Central memory CD8-positive, alpha-beta T cell (primary cell): ENCODE data around the gene FADS6.

Experiments used
- ATAC-seq: fragments of 150-1000 bp; cut with Tn5 transposase; replicated peaks from 2 replicates; pipeline ENCODE4 v1.10.0; 2022; ENCODE audit warnings: mild to moderate bottlenecking, moderate FRiP score, moderate number of reproducible peaks; ENCODE audit not compliant: poor library complexity, severe bottlenecking; ENCODE audit errors: extremely low read depth
- DNase-seq, 2 donors: peaks; one replicate each; pipeline ENCODE4 v3.0.0; 2021; ENCODE audit warnings: low spot score in 2 of 2
- H3K27ac Mint-ChIP-seq: one replicate; pipeline ENCODE4 v1.8.0; 2022; ENCODE audit warnings: low read depth, mild to moderate bottlenecking, moderate library complexity, mixed read lengths
- H3K27me3 Mint-ChIP-seq: one replicate; pipeline ENCODE4 v1.8.0; 2022; ENCODE audit warnings: mixed read lengths
- H3K36me3 Mint-ChIP-seq: one replicate; pipeline ENCODE4 v1.8.0; 2022; ENCODE audit warnings: mild to moderate bottlenecking, moderate library complexity, mixed read lengths; ENCODE audit not compliant: insufficient read depth
- H3K4me1 Mint-ChIP-seq: one replicate; pipeline ENCODE4 v1.8.0; 2022; ENCODE audit warnings: mixed read lengths
- H3K4me3 Mint-ChIP-seq: one replicate; pipeline ENCODE4 v1.8.0; 2022; ENCODE audit warnings: mild to moderate bottlenecking, moderate library complexity, mixed read lengths
- H3K9me3 Mint-ChIP-seq: one replicate; pipeline ENCODE4 v1.8.0; 2022; ENCODE audit warnings: mixed read lengths

FADS6 gene

DNA sequence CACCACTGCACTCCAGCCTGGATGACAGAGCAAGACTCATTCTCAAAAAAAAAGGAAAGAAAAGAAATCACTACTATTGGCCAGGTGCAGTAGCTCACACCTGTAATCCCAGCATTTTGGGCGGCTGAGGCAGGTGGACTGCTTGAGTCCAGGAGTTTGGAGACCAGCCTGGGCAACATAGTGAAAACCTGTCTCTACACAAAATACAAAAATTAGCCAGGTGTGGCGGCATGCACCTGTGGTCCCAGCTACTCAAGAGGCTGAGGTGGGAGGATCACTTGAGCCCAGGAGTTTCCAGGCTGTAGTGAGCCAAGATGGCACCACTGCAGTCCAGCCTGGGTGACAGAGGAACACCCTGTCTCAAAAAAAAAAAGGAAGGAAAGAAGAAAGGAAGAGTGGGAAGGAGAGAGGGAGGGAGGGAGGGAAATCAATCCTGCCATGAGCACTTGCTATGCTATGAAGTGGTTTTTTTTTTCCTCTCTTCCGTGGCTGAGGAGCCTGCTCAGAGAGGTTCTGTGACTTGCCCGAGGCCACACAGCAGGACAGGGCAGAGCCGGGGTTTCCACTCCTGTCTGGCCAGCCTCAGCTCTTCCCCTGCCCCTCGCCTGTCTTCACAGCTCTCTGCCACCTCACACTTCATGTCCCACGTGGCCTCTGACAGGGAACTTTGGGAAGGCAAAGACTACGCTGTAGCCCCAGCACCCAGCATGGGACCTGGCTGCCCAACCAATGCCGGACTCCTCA lies 44.6 kb downstream of the FADS6 start:
- H3K27me3 Mint-ChIP-seq: peaks cover 30% of the 10 kb centered on the region
- H3K4me1 Mint-ChIP-seq: peaks cover 17% of the 10 kb centered on the region
- H3K36me3 Mint-ChIP-seq: peaks cover 5% of the 10 kb centered on the region
- no peaks in the 10 kb centered on the region for H3K9me3 Mint-ChIP-seq
- no peak overlapping the region for H3K27ac Mint-ChIP-seq
- no peak for ATAC-seq
- DNase-seq: no peak
- H3K4me3 Mint-ChIP-seq: no peak overlapping the region

DNA sequence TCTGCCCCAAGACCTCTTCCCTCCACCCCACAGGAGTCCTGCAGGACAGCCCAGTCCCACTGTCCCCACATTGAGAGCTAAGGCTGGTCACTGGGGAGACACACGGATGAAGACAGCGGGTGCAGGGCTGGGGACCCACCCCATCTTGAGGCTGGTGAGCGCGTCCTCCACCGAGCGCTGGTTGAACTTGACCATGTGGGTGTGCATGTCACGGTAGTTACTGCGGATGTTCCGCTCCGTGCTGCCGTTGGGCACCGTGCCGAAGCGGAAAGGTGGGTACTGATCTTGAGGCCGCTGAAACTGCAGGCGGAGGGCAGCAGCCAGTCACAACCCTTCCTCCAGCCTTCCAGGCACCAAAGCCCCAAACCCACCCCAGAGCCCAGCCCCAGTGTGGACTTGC lies 46.8 kb downstream of the FADS6 start:
- Mint-ChIP-seq H3K27ac (no peak overlapping the region), H3K27me3 (peaks cover 15% of the 10 kb centered on the region), H3K4me1 (peaks cover 7% of the 10 kb centered on the region), H3K36me3 (peaks cover 12% of the 10 kb centered on the region), H3K9me3 (no peaks in the 10 kb centered on the region), H3K4me3 (no peak overlapping the region)
- DNase-seq (no peak), ATAC-seq (no peak)

DNA sequence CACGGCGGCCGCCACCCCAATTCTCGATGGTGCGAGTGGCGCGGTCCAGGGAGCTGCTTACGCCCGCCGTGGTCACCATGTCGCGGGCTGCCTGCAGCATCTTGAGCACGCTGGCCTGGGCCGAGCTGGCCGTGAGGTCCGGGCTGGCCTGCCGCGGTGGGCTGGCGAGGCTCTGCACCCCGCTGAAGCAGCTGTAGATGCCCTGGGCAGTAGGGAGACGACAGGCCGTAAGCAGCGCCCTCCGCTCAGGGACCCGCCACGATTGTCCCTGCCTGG lies 50.1 kb downstream of the FADS6 start:
- H3K9me3 Mint-ChIP-seq: no peaks in the 10 kb centered on the region
- H3K4me3 Mint-ChIP-seq: no peak overlapping the region
- no peak for DNase-seq
- peaks cover 18% of the 10 kb centered on the region for H3K4me1 Mint-ChIP-seq
- H3K36me3 Mint-ChIP-seq: peaks cover 17% of the 10 kb centered on the region
- no peak overlapping the region for H3K27ac Mint-ChIP-seq
- no peak for ATAC-seq
- H3K27me3 Mint-ChIP-seq: no peaks in the 10 kb centered on the region

DNA sequence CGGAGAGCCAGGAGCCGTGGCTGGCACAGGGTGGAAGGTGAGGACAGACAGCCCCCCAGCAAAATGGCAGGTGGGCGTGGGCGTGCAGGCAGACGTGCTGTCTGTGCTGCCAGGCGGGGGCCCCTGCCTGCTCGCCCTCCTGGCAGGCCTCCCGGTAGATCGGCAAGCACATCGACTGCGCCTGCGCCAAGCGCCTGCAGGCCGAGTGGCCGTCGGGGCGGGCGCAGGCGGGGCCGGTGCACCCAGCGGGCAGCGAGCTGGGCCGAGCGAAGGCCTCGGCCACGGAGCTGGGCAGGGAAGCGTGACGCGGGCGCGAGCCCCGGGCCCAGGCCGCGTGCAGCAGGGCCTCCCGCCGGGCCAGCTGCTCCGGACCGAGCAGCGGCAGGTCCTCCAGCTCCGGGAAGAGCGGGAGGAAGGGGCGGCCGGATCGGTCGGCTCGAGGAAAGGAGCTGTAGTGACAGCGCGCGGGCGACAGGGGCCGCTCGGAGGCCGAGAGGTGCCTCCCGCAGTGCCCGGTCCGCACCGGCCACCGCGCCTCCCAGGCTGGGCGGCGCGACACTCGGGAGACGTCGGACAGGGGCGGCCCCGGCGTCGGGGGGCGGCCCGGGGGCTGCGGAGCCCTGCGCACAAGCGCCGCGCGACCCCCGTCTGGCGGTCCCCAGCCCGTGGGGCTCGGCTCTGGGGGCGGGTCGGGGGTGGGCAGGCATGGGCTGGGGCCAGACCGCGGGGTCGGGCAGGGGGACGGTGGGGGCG lies 50.7 kb downstream of the FADS6 start:
- Mint-ChIP-seq H3K27ac (no peak overlapping the region), H3K9me3 (no peaks in the 10 kb centered on the region), H3K4me3 (no peak overlapping the region), H3K27me3 (no peaks in the 10 kb centered on the region), H3K36me3 (peaks cover 17% of the 10 kb centered on the region), H3K4me1 (peaks cover 18% of the 10 kb centered on the region)
- DNase-seq (no peak), ATAC-seq (no peak)

DNA sequence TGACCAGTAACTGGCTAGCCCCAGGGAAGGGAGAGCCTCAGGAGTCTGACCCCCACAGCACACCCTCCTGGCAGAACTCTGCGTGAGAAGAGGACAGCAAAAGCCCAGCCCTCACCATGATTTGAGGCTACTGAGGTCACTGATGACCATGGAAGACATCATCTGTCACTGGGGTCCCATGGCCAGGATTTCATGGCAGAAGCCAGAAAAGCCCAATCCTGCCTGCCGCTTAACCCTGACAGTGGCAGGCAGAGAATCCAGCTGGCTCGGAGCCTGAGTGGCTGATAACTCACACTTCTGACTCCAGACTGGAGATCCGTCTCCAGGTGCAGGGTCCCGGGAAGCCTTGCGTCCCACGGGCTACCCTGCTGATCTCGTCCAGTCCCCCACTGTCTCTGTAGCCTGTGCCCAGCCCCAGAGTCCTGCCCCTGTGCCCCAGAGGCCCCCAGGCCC lies 51.3 kb downstream of the FADS6 start:
- Mint-ChIP-seq H3K36me3 (peaks cover 15% of the 10 kb centered on the region), H3K4me3 (no peak overlapping the region), H3K9me3 (no peaks in the 10 kb centered on the region), H3K27ac (no peak overlapping the region), H3K27me3 (no peaks in the 10 kb centered on the region), H3K4me1 (peaks cover 18% of the 10 kb centered on the region)
- DNase-seq: no peak
- no peak for ATAC-seq

DNA sequence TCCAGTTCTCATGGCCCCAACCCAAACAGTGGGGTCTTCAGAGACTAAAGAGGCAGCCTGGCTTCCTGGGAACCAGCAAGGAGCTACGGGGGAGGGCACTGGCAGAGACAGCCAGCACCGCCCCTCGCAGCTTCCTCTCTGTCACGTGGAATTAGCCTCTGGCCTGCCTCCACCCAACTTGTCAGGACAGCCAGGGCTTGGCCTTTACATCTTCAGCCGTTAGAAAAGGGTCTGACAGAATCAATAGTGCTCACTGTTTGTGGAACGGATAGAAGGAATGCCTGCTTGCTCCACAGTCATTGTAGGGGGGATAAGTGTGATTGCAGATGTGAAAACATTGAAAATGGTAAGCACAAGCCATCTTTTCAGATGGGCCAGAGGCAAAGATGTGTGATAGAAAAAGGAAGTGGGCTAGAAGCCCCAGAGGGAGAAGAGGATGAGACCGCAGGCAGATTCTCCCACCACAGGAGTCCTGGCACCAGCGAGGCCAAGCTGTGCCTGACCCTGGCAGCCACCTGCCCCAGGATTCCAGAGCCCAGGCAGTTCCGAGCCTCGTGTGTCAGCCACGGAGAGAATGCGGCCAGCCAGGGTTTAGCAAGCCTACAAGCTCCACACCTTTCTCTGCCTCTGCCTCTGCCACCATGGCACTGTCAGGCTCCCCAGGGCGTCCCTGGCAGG lies 52.3 kb downstream of the FADS6 start:
- no peaks in the 10 kb centered on the region for H3K27me3 Mint-ChIP-seq
- no peak overlapping the region for H3K4me3 Mint-ChIP-seq
- H3K4me1 Mint-ChIP-seq: peaks cover 18% of the 10 kb centered on the region
- peaks cover 16% of the 10 kb centered on the region for H3K36me3 Mint-ChIP-seq
- ATAC-seq: no peak
- no peaks in the 10 kb centered on the region for H3K9me3 Mint-ChIP-seq
- no peak overlapping the region for H3K27ac Mint-ChIP-seq
- no peak for DNase-seq

DNA sequence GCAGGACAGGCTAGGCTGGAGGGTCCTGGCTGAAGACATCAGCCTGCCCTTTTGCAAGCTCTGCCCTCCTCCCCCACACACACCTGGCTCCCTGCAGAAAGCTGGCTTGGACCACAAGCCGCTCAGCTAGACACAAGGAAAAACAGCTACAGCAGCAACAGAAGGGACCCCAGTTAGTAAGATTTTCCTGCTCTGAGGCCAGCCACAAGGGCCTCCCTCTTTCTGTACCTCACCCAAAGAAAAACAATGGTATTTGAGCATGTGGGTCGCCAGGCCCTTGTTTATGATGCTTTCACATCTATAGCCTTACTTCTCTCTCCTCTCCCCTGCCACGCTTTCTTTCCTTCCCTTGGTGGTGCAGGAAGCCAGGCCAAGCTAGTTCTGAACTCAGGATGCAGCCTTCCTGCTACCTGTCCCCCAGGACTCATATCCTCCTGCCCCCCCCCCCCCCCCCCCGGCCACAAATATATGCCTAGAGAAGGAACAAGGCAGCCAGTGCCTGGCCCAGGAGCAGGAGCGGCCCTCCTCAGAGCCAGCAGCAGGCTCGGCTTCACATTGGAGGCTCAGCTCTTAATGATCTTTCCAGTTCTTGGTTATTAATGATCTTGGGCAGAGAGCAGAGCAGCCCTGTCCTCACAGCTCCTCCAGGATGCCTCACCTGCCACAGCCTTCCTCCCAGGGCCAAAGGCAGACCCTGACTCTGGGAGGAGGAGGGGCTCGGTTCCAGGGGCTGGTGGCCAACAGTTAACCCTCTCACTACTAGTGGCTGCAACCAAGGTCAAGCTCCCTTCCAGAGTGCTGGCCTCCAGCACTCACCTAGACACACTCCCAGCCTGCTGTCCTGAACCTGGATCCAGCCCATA lies 53.2 kb downstream of the FADS6 start:
- no peak overlapping the region for H3K27ac Mint-ChIP-seq

DNA sequence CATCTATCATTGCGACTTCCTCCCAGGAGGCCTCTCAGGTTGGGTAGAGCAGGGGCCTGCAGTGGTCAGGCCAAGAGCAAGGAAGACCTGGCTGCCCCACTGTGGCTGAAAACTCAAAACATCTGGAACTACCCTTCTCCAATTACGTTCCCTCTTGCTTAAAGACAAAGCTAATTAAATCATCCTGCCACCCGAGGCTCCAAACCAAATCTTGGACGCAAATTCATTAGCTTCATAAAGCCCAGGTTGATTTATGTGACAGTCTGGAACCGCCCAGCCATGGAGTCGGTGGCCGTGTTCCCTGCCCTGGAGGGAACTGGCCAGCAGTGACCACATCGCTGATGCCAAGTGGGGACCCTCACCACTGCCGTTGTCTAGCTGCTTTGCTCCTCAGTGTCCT lies 55.2 kb downstream of the FADS6 start:
- peaks cover 14% of the 10 kb centered on the region for H3K36me3 Mint-ChIP-seq
- no peaks in the 10 kb centered on the region for H3K27me3 Mint-ChIP-seq
- DNase-seq: no peak
- no peak overlapping the region for H3K4me3 Mint-ChIP-seq
- peaks cover 18% of the 10 kb centered on the region for H3K4me1 Mint-ChIP-seq
- H3K27ac Mint-ChIP-seq: no peak overlapping the region
- no peaks in the 10 kb centered on the region for H3K9me3 Mint-ChIP-seq
- ATAC-seq: no peak

More for the DNA sequence above, 53.2 kb downstream of the FADS6 start:
- ATAC-seq: no peak
- H3K9me3 Mint-ChIP-seq: no peaks in the 10 kb centered on the region
- DNase-seq: no peak
- no peak overlapping the region for H3K4me3 Mint-ChIP-seq
- peaks cover 18% of the 10 kb centered on the region for H3K4me1 Mint-ChIP-seq
- H3K27me3 Mint-ChIP-seq: no peaks in the 10 kb centered on the region
- peaks cover 16% of the 10 kb centered on the region for H3K36me3 Mint-ChIP-seq

DNA sequence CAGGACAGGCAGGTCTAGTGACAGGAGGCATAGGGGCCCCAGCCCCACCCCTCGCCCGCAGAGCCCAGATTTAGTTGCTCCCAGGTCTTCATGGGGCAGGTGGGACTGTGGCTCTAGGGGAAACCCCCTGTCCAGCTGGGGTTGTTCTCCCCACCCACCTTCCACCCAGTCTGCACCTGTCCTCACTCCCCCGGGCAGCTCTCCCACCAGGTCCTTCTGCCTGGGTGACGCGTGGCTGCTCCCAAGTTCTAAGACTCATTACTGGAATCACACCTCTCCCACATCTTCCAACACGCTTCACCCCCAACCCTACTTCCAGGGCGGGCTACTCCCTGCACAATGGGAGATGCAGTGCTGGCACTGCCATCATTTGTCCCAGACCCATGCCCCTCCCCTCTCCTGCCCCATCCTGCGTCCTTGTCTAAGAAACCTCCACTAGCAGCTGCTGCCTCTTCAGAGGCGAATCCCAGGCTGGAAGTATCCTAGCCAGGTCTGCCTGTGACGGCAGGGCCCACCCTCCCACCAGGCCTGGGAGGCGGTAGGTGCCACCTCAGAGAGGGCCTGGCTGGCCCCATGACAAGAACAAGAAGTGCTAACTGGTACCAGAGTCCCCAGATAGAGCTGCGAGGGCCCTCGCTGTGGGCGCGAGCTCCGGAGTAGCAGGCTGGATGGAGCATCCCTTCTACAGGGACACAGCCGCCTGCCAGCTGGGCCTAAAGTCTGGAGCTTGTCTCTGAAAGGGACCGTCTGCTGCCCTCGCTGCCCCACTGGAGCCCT lies 56.6 kb downstream of the FADS6 start:
- H3K27ac Mint-ChIP-seq: no peak overlapping the region
- H3K36me3 Mint-ChIP-seq: peaks cover 12% of the 10 kb centered on the region
- peaks cover 23% of the 10 kb centered on the region for H3K4me1 Mint-ChIP-seq

DNA sequence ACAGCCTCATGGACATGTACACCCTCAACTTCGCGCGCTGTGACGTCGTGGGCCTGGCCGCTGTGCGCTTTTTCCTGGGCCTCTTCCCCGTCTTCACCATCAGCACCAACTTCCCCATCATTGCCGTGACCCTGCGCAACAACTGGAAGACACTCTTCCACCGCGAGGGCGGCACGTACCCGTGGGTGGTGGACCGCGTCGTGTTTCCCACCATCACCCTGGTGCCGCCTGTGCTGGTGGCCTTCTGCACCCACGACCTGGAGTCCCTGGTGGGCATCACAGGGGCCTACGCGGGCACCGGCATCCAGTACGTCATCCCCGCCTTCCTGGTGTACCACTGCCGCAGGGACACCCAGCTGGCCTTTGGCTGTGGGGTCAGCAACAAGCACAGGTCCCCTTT lies 57.2 kb downstream of the FADS6 start:
- Mint-ChIP-seq H3K27me3 (no peaks in the 10 kb centered on the region), H3K4me1 (peaks cover 21% of the 10 kb centered on the region), H3K27ac (no peak overlapping the region), H3K36me3 (peaks cover 7% of the 10 kb centered on the region), H3K4me3 (no peak overlapping the region), H3K9me3 (no peaks in the 10 kb centered on the region)
- ATAC-seq (no peak), DNase-seq (no peak)

More for the DNA sequence above, 56.6 kb downstream of the FADS6 start:
- Mint-ChIP-seq H3K27me3 (no peaks in the 10 kb centered on the region), H3K9me3 (no peaks in the 10 kb centered on the region), H3K4me3 (no peak overlapping the region)
- ATAC-seq (no peak), DNase-seq (no peak)

DNA sequence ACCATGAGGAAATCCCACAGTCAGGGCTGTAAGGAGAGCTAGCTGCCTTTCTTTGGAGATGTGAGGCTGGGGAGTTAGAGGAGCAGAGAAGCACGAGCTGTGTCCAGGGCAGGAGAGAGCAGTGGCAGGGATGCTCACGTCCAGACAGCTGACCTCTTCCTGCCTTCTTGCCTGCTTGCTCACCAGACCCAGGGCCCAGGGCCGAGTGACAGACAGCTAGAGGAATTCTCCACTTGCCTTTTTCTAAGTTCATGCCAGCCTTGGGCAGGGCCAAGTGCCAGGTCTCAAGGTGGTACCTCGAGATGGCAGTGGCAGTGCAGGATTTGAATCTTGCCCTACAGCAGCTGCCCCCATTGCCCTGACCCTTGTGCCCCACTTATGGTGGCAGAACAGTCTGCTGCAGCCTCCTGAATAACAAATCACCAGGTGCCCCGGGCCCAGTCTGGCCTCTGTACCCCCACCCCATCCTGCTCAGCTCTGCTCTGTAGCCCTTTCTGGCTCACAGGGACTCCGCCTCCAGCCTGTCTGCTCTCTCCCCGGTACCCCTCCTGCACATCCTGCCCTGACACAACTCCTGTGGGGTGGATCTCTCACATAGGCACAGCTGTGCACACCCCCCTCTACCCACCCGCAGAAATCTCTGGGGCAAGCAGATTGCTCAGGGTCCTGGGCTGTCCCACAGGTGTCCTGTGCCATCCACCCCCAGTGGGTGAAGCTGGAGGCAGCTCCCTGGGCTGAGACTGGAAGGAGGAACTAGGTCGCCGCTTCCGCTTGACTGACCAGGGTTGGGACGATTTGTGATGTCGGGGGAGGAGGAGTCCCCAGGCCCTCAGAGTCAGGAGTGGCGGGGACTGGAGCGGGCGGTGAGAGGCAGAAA lies 59.7 kb downstream of the FADS6 start:
- DNase-seq (no peak), ATAC-seq (no peak)
- no peak overlapping the region for H3K27ac Mint-ChIP-seq
- H3K4me3 Mint-ChIP-seq: no peak overlapping the region
- no peaks in the 10 kb centered on the region for H3K27me3 Mint-ChIP-seq
- H3K4me1 Mint-ChIP-seq: peaks cover 6% of the 10 kb centered on the region
- H3K36me3 Mint-ChIP-seq: peaks cover 6% of the 10 kb centered on the region
- no peaks in the 10 kb centered on the region for H3K9me3 Mint-ChIP-seq
